Thoracic aorta (tissue), 2 donors: ENCODE data around the gene MEIS3. TPM values are rescaled to one million over a fixed set of nuclear protein-coding genes. Genes with fewer than 3 reads are reported as not detected.

Source experiments
- ATAC-seq: fragments of 150-250 bp; one replicate; pipeline ENCODE4 v1.8.0; 2017; ENCODE audit warnings: low read depth; ENCODE audit not compliant: insufficient number of reproducible peaks, low FRiP score
- DNase-seq: peaks from one replicate; pipeline ENCODE4 v3.0.0-alpha.2; 2020; ENCODE audit warnings: low spot score
- H3K27ac ChIP-seq, 2 donors: fragments of 200-600 bp; sonication (generic); 1 replicate in 1 of 2; 2 replicates in 1 of 2; pipeline ENCODE4 v1.5.1; 2016; ENCODE audit warnings: mild to moderate bottlenecking in 2 of 2, moderate library complexity in 2 of 2
- H3K27me3 ChIP-seq: fragments of 200-600 bp; sonication (generic); replicated peaks from 2 replicates; pipeline ENCODE4 v1.6.0; 2016; ENCODE audit warnings: mild to moderate bottlenecking; ENCODE audit not compliant: insufficient read depth
- H3K36me3 ChIP-seq: fragments of 200-600 bp; sonication (generic); one replicate; pipeline ENCODE4 v1.5.1; 2016
- H3K4me1 ChIP-seq, 2 donors: fragments of 200-600 bp; sonication (generic); 1 replicate in 1 of 2; 2 replicates in 1 of 2; pipeline versions ENCODE4 v1.5.1 to v1.6.0; 2016; ENCODE audit warnings: low read depth in 2 of 2, mild to moderate bottlenecking in 1 of 2; ENCODE audit not compliant: control insufficient read depth in 1 of 2
- H3K4me3 ChIP-seq: fragments of 200-600 bp; sonication (generic); 2 replicates; pipeline ENCODE4 v1.5.1; 2016; ENCODE audit warnings: mild to moderate bottlenecking
- H3K9me3 ChIP-seq: fragments of 200-600 bp; sonication (generic); 2 replicates; pipeline ENCODE4 v1.5.1; 2016
- CTCF ChIP-seq: fragments of 200-600 bp; sonication (generic); IDR thresholded peaks from one replicate; pipeline ENCODE4 v1.5.1; 2019; ENCODE audit warnings: antibody characterized with exemption
- total RNA-seq, 2 donors: library from RNA; depleted of rRNA; stranded (reverse); fragments of >200 nt; gene quantifications; one replicate each; pipeline versions ENCODE4 v1.1.0 to v1.2.3, GENCODE V29; 2016

MEIS3 gene
- total RNA-seq, 2 donors from 2014 or later, result 6.4 to 11.5 TPM

GRCh38 chr19:47459477-47459876, 40.1 kb upstream of the MEIS3 start:
- Histone ChIP-seq H3K27me3 (no peaks in the 10 kb centered on the region), H3K27ac (no peak overlapping the region), H3K9me3 (no peaks in the 10 kb centered on the region), H3K4me1 (no peaks in the 10 kb centered on the region), H3K4me3 (no peak overlapping the region), H3K36me3 (no peaks in the 10 kb centered on the region)
- no peak for ATAC-seq
- TF ChIP-seq CTCF, result no peak
- DNase-seq, result no peak

- H3K27me3 ChIP-seq, result no peaks in the 10 kb centered on the region
- no peak for ATAC-seq
Measured at GRCh38 chr19:47458672-47459071, 39.3 kb upstream of the MEIS3 start.

GRCh38 chr19:47456721-47457474, 37.6 kb upstream of the MEIS3 start:
- DNase-seq (no peak), ATAC-seq (no peak)
- H3K36me3 ChIP-seq, result no peaks in the 10 kb centered on the region
- no peaks in the 10 kb centered on the region for H3K4me1 ChIP-seq
- no peak for TF ChIP-seq CTCF
- no peaks in the 10 kb centered on the region for H3K27me3 ChIP-seq
- no peak overlapping the region for H3K27ac ChIP-seq
- H3K9me3 ChIP-seq, result no peaks in the 10 kb centered on the region
- no peak overlapping the region for H3K4me3 ChIP-seq

More at GRCh38 chr19:47458672-47459071, 39.3 kb upstream of the MEIS3 start:
- Histone ChIP-seq H3K9me3 (no peaks in the 10 kb centered on the region), H3K4me3 (no peak overlapping the region), H3K27ac (no peak overlapping the region), H3K36me3 (no peaks in the 10 kb centered on the region), H3K4me1 (no peaks in the 10 kb centered on the region)
- no peak for TF ChIP-seq CTCF
- DNase-seq, result no peak

- H3K27ac ChIP-seq, result no peak overlapping the region
- no peaks in the 10 kb centered on the region for H3K36me3 ChIP-seq
- no peaks in the 10 kb centered on the region for H3K9me3 ChIP-seq
- DNase-seq (no peak), ATAC-seq (no peak)
- H3K4me3 ChIP-seq, result no peak overlapping the region
- peaks cover 10% of the 10 kb centered on the region for H3K27me3 ChIP-seq
- H3K4me1 ChIP-seq, result peaks cover 7% of the 10 kb centered on the region in 2 donors
- TF ChIP-seq CTCF, result no peak
Measured at GRCh38 chr19:47450478-47450877, 31.2 kb upstream of the MEIS3 start.

GRCh38 chr19:47448360-47448727, 29.0 kb upstream of the MEIS3 start:
- ATAC-seq, result no peak
- H3K36me3 ChIP-seq, result no peaks in the 10 kb centered on the region
- peaks cover 10% of the 10 kb centered on the region for H3K27me3 ChIP-seq
- H3K9me3 ChIP-seq, result no peaks in the 10 kb centered on the region
- no peak for DNase-seq
- H3K4me3 ChIP-seq, result no peak overlapping the region
- H3K4me1 ChIP-seq, result peaks cover 7% of the 10 kb centered on the region in 2 donors
- no peak for TF ChIP-seq CTCF
- H3K27ac ChIP-seq, result no peak overlapping the region
